H9 (cell line): ENCODE results near the gene DNAJC11. TPM values are rescaled to one million over a fixed set of nuclear protein-coding genes. Genes with fewer than 3 reads are reported as not detected.

Experiments used
- DNase-seq: peaks from one replicate; pipeline ENCODE4 v3.0.0-alpha.2; 2017
- H2AFZ ChIP-seq: one replicate; pipeline ENCODE4 v1.6.1; 2013; ENCODE audit warnings: mild to moderate bottlenecking, low read length, control low read depth, moderate library complexity
- H2AK5ac ChIP-seq: 2 replicates; pipeline ENCODE4 v1.6.1; 2013; ENCODE audit warnings: low read length, control low read depth, mixed read lengths; ENCODE audit not compliant: insufficient read length
- H2BK120ac ChIP-seq: one replicate; pipeline ENCODE4 v1.6.1; 2013; ENCODE audit warnings: low read depth, mild to moderate bottlenecking, low read length, control low read depth, inconsistent platforms; ENCODE audit not compliant: poor library complexity, severe bottlenecking
- H2BK12ac ChIP-seq: 2 replicates; pipeline ENCODE4 v1.6.1; 2013; ENCODE audit warnings: low read length, control low read depth, mixed read lengths, low read depth; ENCODE audit not compliant: insufficient read length
- H2BK15ac ChIP-seq: 2 replicates; pipeline ENCODE4 v1.6.1; 2013; ENCODE audit warnings: low read depth, low read length, control low read depth
- H2BK20ac ChIP-seq: one replicate; pipeline ENCODE4 v1.6.1; 2013; ENCODE audit warnings: low read depth, mild to moderate bottlenecking, low read length, control low read depth, inconsistent platforms; ENCODE audit not compliant: poor library complexity, severe bottlenecking
- H2BK5ac ChIP-seq: 2 replicates; pipeline ENCODE4 v1.6.1; 2013; ENCODE audit warnings: low read length, control low read depth, mixed read lengths; ENCODE audit not compliant: insufficient read length
- H3K14ac ChIP-seq: 2 replicates; pipeline ENCODE4 v1.6.1; 2013; ENCODE audit warnings: low read length, control low read depth; ENCODE audit not compliant: insufficient read depth
- H3K18ac ChIP-seq: 2 replicates; pipeline ENCODE4 v1.6.1; 2013; ENCODE audit warnings: low read depth, mild to moderate bottlenecking, mixed read lengths, low read length, control low read depth; ENCODE audit not compliant: insufficient read length
- H3K23ac ChIP-seq: 2 replicates; pipeline ENCODE4 v1.6.1; 2013; ENCODE audit warnings: low read length, control low read depth, mixed read lengths, low read depth; ENCODE audit not compliant: insufficient read length
- H3K23me2 ChIP-seq: 2 replicates; pipeline ENCODE4 v1.6.1; 2013; ENCODE audit warnings: low read depth, mild to moderate bottlenecking, mixed read lengths, low read length, control low read depth; ENCODE audit not compliant: insufficient read length, poor library complexity, severe bottlenecking
- H3K27ac ChIP-seq: 2 replicates; pipeline ENCODE4 v1.5.1; 2013; ENCODE audit warnings: low read length, control low read depth, mixed read lengths, low read depth; ENCODE audit not compliant: insufficient read length
- H3K27me3 ChIP-seq: 2 replicates; pipeline ENCODE4 v1.6.1; 2013; ENCODE audit warnings: low read length, control low read depth, inconsistent platforms; ENCODE audit not compliant: insufficient read depth
- H3K4ac ChIP-seq: 2 replicates; pipeline ENCODE4 v1.6.1; 2013; ENCODE audit warnings: low read depth, mild to moderate bottlenecking, control low read depth, inconsistent platforms, low read length, moderate library complexity
- H3K4me1 ChIP-seq: 2 replicates; pipeline ENCODE4 v1.6.1; 2013; ENCODE audit warnings: low read length, control low read depth, inconsistent platforms; ENCODE audit not compliant: insufficient read depth
- H3K4me2 ChIP-seq: 2 replicates; pipeline ENCODE4 v1.6.1; 2013; ENCODE audit warnings: low read length, control low read depth, mixed read lengths; ENCODE audit not compliant: insufficient read length, insufficient read depth
- H3K56ac ChIP-seq: 2 replicates; pipeline ENCODE4 v1.6.1; 2013; ENCODE audit warnings: low read depth, mild to moderate bottlenecking, mixed read lengths, low read length, control low read depth; ENCODE audit not compliant: insufficient read length
- H3K79me1 ChIP-seq: 2 replicates; pipeline ENCODE4 v1.6.1; 2013; ENCODE audit warnings: low read depth, mild to moderate bottlenecking, moderate library complexity, low read length, control low read depth, inconsistent platforms; ENCODE audit not compliant: insufficient read depth, poor library complexity, severe bottlenecking
- H3K79me2 ChIP-seq: 2 replicates; pipeline ENCODE4 v1.6.1; 2013; ENCODE audit warnings: low read length, control low read depth, inconsistent platforms; ENCODE audit not compliant: insufficient read depth
- H3K9ac ChIP-seq: 2 replicates; pipeline ENCODE4 v1.6.1; 2013; ENCODE audit warnings: low read length, control low read depth, mixed read lengths; ENCODE audit not compliant: insufficient read length; ENCODE audit errors: extremely low read depth
- H3K9me3 ChIP-seq: one replicate; pipeline ENCODE4 v1.6.1; 2013; ENCODE audit warnings: low read depth, low read length, inconsistent platforms; ENCODE audit not compliant: control insufficient read depth
- H3T11ph ChIP-seq: one replicate; pipeline ENCODE4 v1.6.1; 2013; ENCODE audit warnings: mild to moderate bottlenecking, low read length, control low read depth, inconsistent platforms
- H4K20me1 ChIP-seq: one replicate; pipeline ENCODE4 v1.6.1; 2013; ENCODE audit not compliant: control insufficient read depth, insufficient read length, insufficient read depth
- H4K5ac ChIP-seq: 2 replicates; pipeline ENCODE4 v1.6.1; 2013; ENCODE audit warnings: low read depth, mild to moderate bottlenecking, mixed read lengths, low read length, control low read depth; ENCODE audit not compliant: insufficient read length
- H4K8ac ChIP-seq: replicated peaks from 2 replicates; pipeline ENCODE4 v1.6.1; 2013; ENCODE audit warnings: low read length, control low read depth, mixed read lengths, low read depth; ENCODE audit not compliant: insufficient read length
- H4K91ac ChIP-seq: 2 replicates; pipeline ENCODE4 v1.6.1; 2013; ENCODE audit warnings: low read depth, mild to moderate bottlenecking, moderate library complexity, mixed read lengths, low read length, control low read depth; ENCODE audit not compliant: insufficient read length
- H3K27ac Mint-ChIP-seq, 3 experiments: 2 replicates in 2 of 3; 3 replicates in 1 of 3; pipeline ENCODE4 v1.8.0; 2020 to 2021; ENCODE audit warnings: mixed read lengths in 3 of 3, mild to moderate bottlenecking in 1 of 3, moderate library complexity in 1 of 3
- H3K27me3 Mint-ChIP-seq: 2 replicates; pipeline ENCODE4 v1.8.0; 2021; ENCODE audit warnings: low read depth, mild to moderate bottlenecking, moderate library complexity, mixed read lengths
- H3K36me3 Mint-ChIP-seq, 3 experiments: 2 replicates in 2 of 3; 3 replicates in 1 of 3; pipeline ENCODE4 v1.8.0; 2020 to 2021; ENCODE audit warnings: low read depth in 3 of 3, mixed read lengths in 3 of 3; ENCODE audit not compliant: insufficient read depth in 1 of 3
- H3K4me1 Mint-ChIP-seq, 2 experiments: 2 replicates each; pipeline ENCODE4 v1.8.0; 2020; ENCODE audit warnings: mixed read lengths in 2 of 2
- H3K4me3 Mint-ChIP-seq, 2 experiments: 2 replicates in 1 of 2; 3 replicates in 1 of 2; pipeline ENCODE4 v1.8.0; 2020 to 2021; ENCODE audit warnings: mild to moderate bottlenecking in 2 of 2, mixed read lengths in 2 of 2, moderate library complexity in 1 of 2
- H3K9me3 Mint-ChIP-seq, 2 experiments: 2 replicates in 1 of 2; 3 replicates in 1 of 2; pipeline ENCODE4 v1.8.0; 2020; ENCODE audit warnings: mild to moderate bottlenecking in 2 of 2, mixed read lengths in 2 of 2, moderate library complexity in 1 of 2
- CTCF ChIP-seq: fragments of 200-600 bp; sonication (generic); conservative IDR thresholded peaks from 3 replicates; pipeline ENCODE4 v1.8.0; 2021; ENCODE audit warnings: antibody characterized with exemption, mild to moderate bottlenecking
- WGBS: extraction: QIAGEN DNeasy Blood & Tissue Kit; methylation state at CpG from one replicate; pipeline ENCODE4 v1.1.7; 2013; ENCODE audit warnings: missing lambda C conversion rate, low lambda C conversion rate, mixed read lengths; ENCODE audit not compliant: insufficient read length; ENCODE audit errors: extremely low coverage; 5-methylcytosine and 5-hydroxymethylcytosine counted together
- total RNA-seq: library from RNA; stranded (reverse); gene quantifications from 2 replicates; pipeline ENCODE4 v1.2.1, GENCODE V29; 2021

DNAJC11 gene
- total RNA-seq, 1 experiment from 2014 or later = 88.5 TPM

GRCh38 chr1:6630027-6630426 lies 71.6 kb downstream of the DNAJC11 start:
- Histone ChIP-seq H3K14ac (no peak overlapping the region), H3K56ac (no peak overlapping the region), H3K4ac (no peak overlapping the region), H2AK5ac (no peak overlapping the region), H3K79me2 (0 out of 2 replicates have a peak, but pooled peaks cover 2% of the 10 kb centered on the region), H3K18ac (no peak overlapping the region), H4K5ac (no peak overlapping the region), H2BK15ac (no peak overlapping the region), H3K9ac (no peak overlapping the region), H2BK120ac (no peak overlapping the region), H2BK5ac (no peak overlapping the region), H3K9me3 (no peaks in the 10 kb centered on the region), H3K4me1 (no peaks in the 10 kb centered on the region), H3T11ph (no peak overlapping the region), H4K20me1 (no peaks in the 10 kb centered on the region), H3K23me2 (no peaks in the 10 kb centered on the region), H2BK12ac (no peak overlapping the region), H3K79me1 (no peaks in the 10 kb centered on the region), H2BK20ac (no peak overlapping the region), H4K91ac (no peak overlapping the region), H3K27me3 (no peaks in the 10 kb centered on the region), H2AFZ (no peak overlapping the region), H4K8ac (no peak overlapping the region), H3K27ac (no peak overlapping the region), H3K4me2 (no peak overlapping the region), H3K23ac (no peak overlapping the region)
- Mint-ChIP-seq H3K4me3 (no peak overlapping the region), H3K36me3 (peaks cover 18 to 72% (median 58%) of the 10 kb centered on the region in 3 experiments), H3K9me3 (no peaks in the 10 kb centered on the region), H3K4me1 (peaks cover 0 to 8% of the 10 kb centered on the region in 2 experiments; a peak in 2 of 4 replicates), H3K27me3 (no peaks in the 10 kb centered on the region), H3K27ac (peak overlapping the region in 2 of 3 experiments; percentile 48 to 77; a peak in 2 of 7 replicates)
- no peak for TF ChIP-seq CTCF
- no peak for DNase-seq
- no CpG with 5 or more reads among the region's 8 CpGs for WGBS
